NCI-H1436 treated with DMSO at 0.1 percent for 48 hours (cell line): ENCODE measurements around the gene RAPGEFL1.
"Not testable (repeated sequence)": the region's sequence is repeated elsewhere in the genome, so short reads cannot be mapped to it uniquely, and the experiment has no call there.

ENCODE experiments used
- DNase-seq: peaks from one replicate; lab custom pipeline; 2025; lab: John Stamatoyannopoulos, UW

Gene RAPGEFL1

DNA sequence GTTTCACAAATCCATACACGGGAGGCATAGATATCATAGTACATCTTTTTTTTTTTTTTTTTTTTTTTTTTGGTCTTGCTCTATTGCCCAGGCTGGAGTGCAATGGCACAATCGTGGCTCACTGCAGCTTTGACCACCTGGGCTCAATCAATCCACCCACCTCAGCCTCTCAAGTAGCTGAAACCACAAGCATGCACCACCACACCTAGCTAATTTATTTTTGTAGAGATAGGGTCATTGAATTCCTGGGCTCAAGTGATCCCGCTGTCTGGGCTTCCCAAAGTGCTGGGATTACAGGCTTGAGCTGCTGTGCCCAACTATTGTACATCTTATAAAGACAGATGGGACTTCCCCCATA is 3.5 kb upstream of the RAPGEFL1 start:
- no peak for DNase-seq

DNA sequence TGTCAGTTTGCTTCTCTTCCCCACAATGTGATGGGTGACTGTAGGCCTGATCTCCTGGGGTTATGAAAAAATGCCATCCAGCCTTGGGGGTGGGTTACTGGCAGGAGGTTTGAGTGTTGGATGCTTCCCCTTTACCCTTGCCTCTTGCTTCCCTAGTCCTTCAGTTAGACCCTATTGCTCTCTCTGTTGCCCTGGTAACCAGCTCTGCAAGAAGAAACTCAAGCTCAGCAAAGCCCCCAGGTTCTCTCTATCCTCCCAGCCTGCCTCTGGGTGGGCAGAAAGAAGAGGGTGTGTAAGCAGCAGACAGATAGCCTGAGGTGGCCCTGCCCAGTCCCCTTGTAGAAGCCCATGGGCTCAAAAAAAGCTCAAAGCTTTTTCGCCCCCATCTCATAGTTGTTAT is 2.8 kb upstream of the RAPGEFL1 start:
- no peak for DNase-seq

DNA sequence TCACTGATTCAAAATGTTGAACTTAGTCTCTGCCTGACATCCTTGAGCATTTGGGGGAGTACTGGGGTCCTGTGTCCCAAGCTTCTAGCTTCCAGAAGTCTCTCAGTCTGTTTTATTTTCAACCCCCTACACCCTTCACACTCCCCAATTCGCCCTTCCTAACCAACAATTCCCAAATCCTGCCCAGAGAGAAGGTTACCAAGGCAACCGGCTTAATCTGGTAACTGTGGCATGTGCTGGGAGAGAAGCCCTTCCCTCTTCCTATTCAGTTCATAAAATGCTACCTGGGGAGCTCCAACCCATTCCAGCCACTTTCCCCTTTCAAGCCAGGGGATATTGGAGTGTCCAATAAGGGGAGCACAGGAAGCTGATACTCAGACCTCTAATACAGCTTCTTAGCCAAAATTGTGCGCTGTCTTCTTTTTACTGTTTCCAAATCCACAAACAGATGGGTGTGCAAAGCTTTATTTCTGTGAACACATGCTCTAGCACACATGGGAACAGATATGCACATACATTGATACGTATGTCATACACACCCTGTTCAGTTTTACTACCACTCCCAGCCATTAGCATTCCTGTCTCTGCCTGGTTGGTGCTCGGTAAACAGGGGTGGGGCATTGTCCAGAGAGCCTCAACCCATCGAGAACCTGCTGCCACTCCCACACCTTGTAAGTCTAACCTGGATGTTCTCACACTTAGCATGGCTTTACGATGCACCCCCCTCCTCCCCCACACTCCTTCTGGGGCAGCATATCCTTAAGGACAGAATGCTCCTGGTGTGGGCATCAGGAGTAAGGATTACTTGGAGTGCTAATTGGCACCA is 1.1 kb upstream of the RAPGEFL1 start:
- no peak for DNase-seq

- DNase-seq = no peak
These were observed 538 bp upstream of the RAPGEFL1 start for GRCh38 chr17:40176754-40177110.

- no peak for DNase-seq
These were observed 841 bp downstream of the RAPGEFL1 start for GRCh38 chr17:40178021-40178601.

DNA sequence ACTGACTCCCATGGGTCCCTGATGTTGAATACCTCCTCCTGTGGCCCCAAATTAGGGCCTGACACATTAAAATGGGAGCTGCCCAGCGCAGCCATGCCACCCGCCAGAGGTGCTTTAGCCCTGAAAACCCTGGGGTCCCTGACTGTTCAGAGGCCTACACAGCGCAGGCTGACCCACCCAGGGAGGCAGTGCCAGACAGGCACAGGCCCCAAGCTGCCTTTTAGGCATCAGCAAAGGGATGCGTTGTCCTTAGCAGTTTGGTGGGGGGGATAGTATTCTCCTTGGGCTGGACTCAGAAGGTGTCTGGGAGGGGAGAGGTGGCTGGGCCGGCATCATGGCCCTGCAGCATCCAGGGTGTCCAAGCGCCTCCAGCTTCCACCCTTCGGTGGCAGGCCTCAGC is 1.4 kb downstream of the RAPGEFL1 start:
- no peak for DNase-seq

GRCh38 chr17:40179923-40180659 is 2.8 kb downstream of the RAPGEFL1 start:
- no peak for DNase-seq

DNA sequence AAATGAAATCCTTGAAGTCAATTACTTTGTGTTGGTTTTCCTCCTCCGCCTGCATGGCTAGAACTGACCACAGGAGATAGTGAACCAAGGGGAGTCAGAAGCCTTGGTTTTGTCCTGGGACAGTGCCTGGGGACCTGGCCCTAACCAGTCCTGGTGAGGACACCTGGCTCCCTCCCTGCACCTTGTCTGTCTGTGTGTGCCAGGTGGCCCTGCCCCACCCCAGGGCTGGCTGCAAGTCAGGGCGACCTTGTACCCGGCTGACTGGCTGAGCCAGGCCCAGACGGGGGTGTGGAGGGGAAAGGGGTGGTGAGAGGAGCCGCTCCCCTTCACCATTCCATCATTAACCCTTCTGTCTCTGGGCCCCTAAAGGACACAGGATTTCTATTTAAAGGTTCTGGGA is 3.4 kb downstream of the RAPGEFL1 start:
- no peak for DNase-seq

- no peak for DNase-seq
These were observed 3.9 kb downstream of the RAPGEFL1 start for GRCh38 chr17:40181205-40181604.

- DNase-seq = no peak
These were observed 5.3 kb downstream of the RAPGEFL1 start for GRCh38 chr17:40182606-40183005.

- no peak for DNase-seq
These were observed 10.0 kb downstream of the RAPGEFL1 start for GRCh38 chr17:40187238-40187637.

DNA sequence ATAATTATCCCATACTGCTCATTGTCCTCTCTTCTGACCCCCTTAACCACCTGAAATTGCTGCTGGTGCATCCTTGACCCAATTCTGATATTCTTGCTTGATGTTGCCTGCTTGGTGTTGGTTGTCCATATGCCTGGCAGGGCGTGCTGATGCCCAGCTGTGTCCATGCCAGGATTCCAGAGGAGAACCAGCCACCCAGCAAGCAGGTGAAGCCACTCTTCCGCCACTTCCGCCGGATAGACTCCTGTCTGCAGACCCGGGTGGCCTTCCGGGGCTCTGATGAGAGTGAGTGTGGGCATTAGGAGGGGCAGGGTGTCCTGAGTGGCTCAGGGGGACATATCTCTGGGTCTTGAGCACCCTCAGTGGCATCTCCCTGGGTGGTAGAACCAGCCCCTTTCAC is 11.4 kb downstream of the RAPGEFL1 start:
- DNase-seq = no peak

DNA sequence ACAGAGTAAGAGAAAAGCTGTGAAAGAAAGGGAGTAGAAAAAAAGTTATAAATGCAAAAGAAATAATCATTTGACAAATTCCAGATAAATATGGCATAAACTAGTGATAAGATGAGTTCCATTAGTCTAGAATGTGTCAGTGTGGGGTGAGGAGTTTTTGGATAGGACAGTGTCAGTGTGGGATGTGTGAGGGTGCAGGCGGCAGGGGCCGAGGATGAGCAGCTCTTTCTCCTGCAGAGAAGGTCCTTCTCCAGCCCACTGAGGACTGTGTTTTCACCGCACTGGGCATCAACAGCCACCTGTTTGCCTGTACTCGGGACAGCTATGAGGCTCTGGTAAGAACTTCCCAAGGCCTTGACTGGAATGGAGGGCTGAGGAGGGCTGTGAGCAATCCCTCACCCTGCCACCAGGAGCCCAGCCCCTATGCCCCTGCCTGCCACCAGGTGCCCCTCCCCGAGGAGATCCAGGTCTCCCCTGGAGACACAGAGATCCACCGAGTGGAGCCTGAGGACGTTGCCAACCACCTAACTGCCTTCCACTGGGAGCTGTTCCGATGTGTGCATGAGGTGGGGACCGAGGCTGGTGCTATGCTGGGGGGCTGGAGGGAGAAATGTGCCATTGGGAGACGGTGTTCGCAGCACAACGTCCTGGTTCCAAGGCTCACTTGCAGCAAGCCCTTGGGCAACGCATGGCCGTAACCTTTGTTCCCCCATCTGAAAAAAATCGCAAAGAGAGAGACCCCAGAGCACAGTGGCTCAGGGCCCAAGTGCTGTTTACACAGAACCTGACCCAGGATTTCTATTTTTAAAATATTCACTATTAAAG is 13.1 kb downstream of the RAPGEFL1 start:
- DNase-seq = peak; percentile 10

DNA sequence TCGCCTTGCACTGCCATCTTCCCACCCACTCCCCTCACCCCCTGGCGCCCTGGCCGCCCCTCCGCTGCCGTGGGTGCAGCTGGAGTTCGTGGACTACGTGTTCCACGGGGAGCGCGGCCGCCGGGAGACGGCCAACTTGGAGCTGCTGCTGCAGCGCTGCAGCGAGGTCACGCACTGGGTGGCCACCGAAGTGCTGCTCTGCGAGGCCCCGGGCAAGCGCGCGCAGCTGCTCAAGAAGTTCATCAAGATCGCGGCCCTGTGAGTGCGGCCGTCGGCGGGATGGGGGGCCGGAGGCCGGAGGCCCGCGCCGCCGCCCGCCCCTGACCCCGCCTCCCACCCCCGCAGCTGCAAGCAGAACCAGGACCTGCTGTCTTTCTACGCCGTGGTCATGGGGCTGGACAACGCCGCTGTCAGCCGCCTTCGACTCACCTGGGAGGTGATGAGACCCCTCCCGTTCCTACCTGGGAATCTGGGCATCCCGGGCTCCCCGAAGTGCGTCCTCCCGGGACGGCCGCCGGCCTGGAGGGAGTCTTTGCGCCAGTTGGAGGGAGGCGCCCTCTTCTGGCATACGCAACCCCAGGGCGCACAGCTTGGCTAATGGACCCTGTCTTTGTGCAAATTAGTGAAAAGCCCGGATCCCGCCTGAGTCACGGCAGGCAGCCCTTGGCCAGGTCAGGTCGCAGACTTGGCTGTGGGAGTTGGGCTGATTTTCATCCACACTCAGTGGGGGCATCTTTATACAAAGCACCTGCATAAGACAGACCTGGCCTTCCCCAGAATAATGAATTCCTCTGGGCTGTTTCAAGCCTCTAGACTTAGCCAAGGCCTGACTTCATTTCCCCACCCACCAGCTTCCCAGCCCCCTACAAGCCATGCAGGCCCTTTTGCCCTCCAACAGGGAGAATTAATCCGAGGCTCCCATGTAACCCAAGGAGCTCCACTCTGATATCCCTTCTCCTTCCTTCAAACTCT is 14.3 kb downstream of the RAPGEFL1 start:
- DNase-seq = peak; percentile 37

GRCh38 chr17:40192961-40193360 is 15.7 kb downstream of the RAPGEFL1 start:
- DNase-seq = no peak

DNA sequence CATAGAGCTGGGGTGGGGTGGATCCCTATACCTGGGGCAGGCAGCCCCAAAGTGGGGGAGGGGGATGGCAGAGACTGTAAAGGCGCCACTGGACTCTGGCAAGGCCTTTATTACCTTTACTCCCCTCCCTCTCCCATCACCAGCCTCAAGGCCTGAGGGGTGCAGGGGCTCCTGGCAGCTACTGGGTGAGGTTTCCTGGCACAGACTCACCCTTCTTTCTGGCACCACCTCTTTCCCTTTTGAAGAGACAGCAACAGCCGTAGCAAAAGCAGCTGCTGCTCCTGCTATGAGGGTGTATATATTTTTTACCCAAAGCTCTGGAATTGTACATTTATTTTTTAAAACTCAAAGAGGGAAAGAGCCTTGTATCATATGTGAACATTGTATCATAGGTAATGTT is 17.6 kb downstream of the RAPGEFL1 start:
- DNase-seq = no peak

DNA sequence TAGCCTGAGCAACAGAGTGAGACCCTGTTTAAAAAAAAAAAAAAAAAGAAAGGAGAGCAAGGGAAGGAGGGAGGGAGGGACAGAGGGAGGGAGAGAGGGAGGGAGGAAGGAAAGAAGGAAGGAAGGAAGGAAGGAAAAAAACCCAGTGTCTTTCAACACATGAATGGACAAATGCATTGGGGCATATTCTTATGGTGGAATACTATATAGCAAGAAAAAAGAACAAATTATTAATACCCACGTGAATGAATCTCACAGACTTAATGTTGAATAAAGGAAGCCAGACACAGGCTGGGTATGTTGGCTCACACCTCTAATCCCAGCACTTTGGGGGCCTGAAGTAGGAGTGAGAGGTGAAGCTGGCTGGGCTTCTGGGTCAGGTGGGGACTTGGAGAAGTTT is 20.3 kb downstream of the RAPGEFL1 start:
- no peak for DNase-seq

GRCh38 chr17:40197965-40198456 is 20.7 kb downstream of the RAPGEFL1 start:
- DNase-seq = not testable (repeated sequence)

GRCh38 chr17:40198576-40198975 is 21.3 kb downstream of the RAPGEFL1 start:
- DNase-seq = no peak

DNA sequence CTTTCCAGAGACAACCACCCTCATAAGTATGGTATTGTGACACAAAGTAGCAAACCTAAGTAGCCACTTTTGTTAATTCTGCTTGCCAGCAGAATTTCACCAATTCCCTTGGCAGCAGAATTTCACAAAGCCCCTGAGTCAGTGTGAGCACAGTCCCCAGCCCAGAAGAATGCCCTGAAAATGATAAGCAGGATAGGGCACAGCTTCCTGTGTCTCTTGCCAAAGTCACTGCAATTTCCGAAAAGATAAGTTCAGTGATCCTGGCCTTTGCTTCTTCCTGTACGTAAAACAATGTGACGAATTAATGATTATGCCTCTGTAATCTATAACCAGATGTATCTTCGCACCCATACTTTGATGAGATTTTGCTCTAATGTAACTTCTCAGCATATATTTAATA is 25.9 kb downstream of the RAPGEFL1 start:
- no peak for DNase-seq

DNA sequence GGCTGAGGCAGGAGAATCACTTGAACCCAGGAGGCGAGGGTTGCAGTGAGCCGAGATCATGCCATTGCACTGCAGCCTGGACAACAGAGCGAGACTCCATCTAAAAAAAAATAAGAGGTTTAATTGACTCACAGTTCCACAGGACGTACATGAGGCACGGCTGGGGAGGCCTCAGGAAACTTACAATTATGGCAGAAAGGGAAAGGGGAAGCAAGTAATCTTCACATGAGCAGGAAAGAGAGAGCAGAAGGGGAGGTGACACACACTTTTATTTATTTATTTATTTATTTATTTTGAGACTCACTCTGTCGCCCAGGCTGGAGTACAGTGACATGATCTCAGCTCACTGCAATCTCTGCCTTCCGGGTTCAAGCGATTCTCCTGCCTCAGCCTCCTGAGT is 28.9 kb downstream of the RAPGEFL1 start:
- not testable (repeated sequence) for DNase-seq
